Measurements from ENCODE around the gene STOX2.

- TF ChIP-seq CTCF (IDR thresholded peaks at IDR 0.05; ENCODE audit: low read length) (no peak), EZH2 (IDR thresholded peaks at IDR 0.05; ENCODE audit: borderline replicate concordance, low read length) (no peak)
Measured at GRCh38 chr4:183885205-183885720, 19.8 kb upstream of the STOX2 start.

All from OCI-LY1 (cell line).